ENCODE measurements around the gene FAM171A2. TPM values are rescaled to one million over a fixed set of nuclear protein-coding genes. Genes with fewer than 3 reads are reported as not detected.

The FAM171A2 gene
- total RNA-seq, 1 donor from 2014 or later: 3.4 TPM

Small RNA genes within 50 kb of the gene (small RNA-seq; reads per million reads assigned to genes)
- not detected for gene RF00012 (ENCODE audit: low replicate concordance)
- gene RN7SL258P (ENCODE audit: low replicate concordance): not detected
- gene RNU6-453P (ENCODE audit: low replicate concordance): not detected

Other genes starting within 250 kb of the FAM171A2 start
- gene HDAC5, start 240.2 kb downstream of the FAM171A2 start, total RNA-seq: 55.1 TPM
- gene HROB, start 221.9 kb downstream of the FAM171A2 start, total RNA-seq: 2.1 TPM
- gene ASB16, start 193.1 kb downstream of the FAM171A2 start, total RNA-seq: 0.89 TPM
- 16.4 TPM for gene TMUB2, start 176.9 kb downstream of the FAM171A2 start, total RNA-seq
- 26.2 TPM for gene ATXN7L3, start 164.0 kb downstream of the FAM171A2 start, total RNA-seq
- 52.6 TPM for gene UBTF, start 144.2 kb downstream of the FAM171A2 start, total RNA-seq
- gene SLC4A1, start 95.7 kb downstream of the FAM171A2 start, total RNA-seq: 30.1 TPM
- 7.6 TPM for gene RUNDC3A, start 55.3 kb downstream of the FAM171A2 start, total RNA-seq
- gene SLC25A39, start 39.0 kb downstream of the FAM171A2 start, total RNA-seq: 68.0 TPM
- 184 TPM for gene GRN, start 18.6 kb downstream of the FAM171A2 start, total RNA-seq
- 2.4 TPM for gene ITGA2B, start 25.8 kb upstream of the FAM171A2 start, total RNA-seq
- 32.4 TPM for gene GPATCH8, start 139.6 kb upstream of the FAM171A2 start, total RNA-seq
- 5.7 TPM for gene FZD2, start 193.6 kb upstream of the FAM171A2 start, total RNA-seq

Data from skin of body (tissue), 2 donors.